GM12878 (cell line): ENCODE data around the gene CHRNA9. TPM values are rescaled to one million over a fixed set of nuclear protein-coding genes. Genes with fewer than 3 reads are reported as not detected.

Source experiments
- BACH1 ChIP-seq: fragments of 450-650 bp; IDR thresholded peaks from 2 replicates; pipeline ENCODE4 v1.6.1; 2017; ENCODE audit warnings: mild to moderate bottlenecking, borderline replicate concordance
- FOS ChIP-seq: IDR thresholded peaks from 3 replicates; pipeline ENCODE4 v1.6.1; 2011; ENCODE audit warnings: borderline replicate concordance; ENCODE audit not compliant: insufficient read length; ENCODE audit errors: extremely low read depth
- GATAD2B ChIP-seq: fragments of 450-650 bp; conservative IDR thresholded peaks from 2 replicates; pipeline ENCODE4 v1.6.1; 2017; ENCODE audit warnings: low read depth, mild to moderate bottlenecking, moderate library complexity
- MLLT1 ChIP-seq: fragments of 450-650 bp; IDR thresholded peaks from 2 replicates; pipeline ENCODE4 v1.6.1; 2016; ENCODE audit warnings: mild to moderate bottlenecking
- NR2C2 ChIP-seq: IDR thresholded peaks from 2 replicates; pipeline ENCODE4 v1.6.1; 2011; ENCODE audit warnings: borderline replicate concordance, low read depth; ENCODE audit not compliant: control insufficient read depth, insufficient read length
- NR2F1 ChIP-seq: fragments of 450-650 bp; conservative IDR thresholded peaks from 2 replicates; pipeline ENCODE4 v1.6.1; 2017; ENCODE audit warnings: mild to moderate bottlenecking
- NRF1 ChIP-seq: conservative IDR thresholded peaks from 2 replicates; pipeline ENCODE4 v1.6.1; 2011; ENCODE audit warnings: mild to moderate bottlenecking, low read depth, low read length, improper control_type of control experiment
- PKNOX1 ChIP-seq: fragments of 450-650 bp; IDR thresholded peaks from 2 replicates; pipeline ENCODE4 v1.6.1; 2016; ENCODE audit warnings: mild to moderate bottlenecking
- POLR2AphosphoS5 ChIP-seq: IDR thresholded peaks from 2 replicates; pipeline ENCODE4 v1.6.1; 2011; ENCODE audit warnings: mild to moderate bottlenecking, low read length, inconsistent platforms
- SMARCA5 ChIP-seq: fragments of 450-650 bp; IDR thresholded peaks from 2 replicates; pipeline ENCODE4 v1.6.1; 2017; ENCODE audit warnings: mild to moderate bottlenecking
- SUZ12 ChIP-seq: fragments of 200-600 bp; sonication (generic); IDR thresholded peaks from one replicate; pipeline ENCODE4 v1.6.1; 2018; ENCODE audit warnings: antibody characterized with exemption, mild to moderate bottlenecking; ENCODE audit not compliant: unreplicated experiment
- TCF12 ChIP-seq: IDR thresholded peaks from 2 replicates; pipeline ENCODE4 v1.6.1; 2011; ENCODE audit warnings: low read depth, mild to moderate bottlenecking, low read length
- YY1 ChIP-seq: IDR thresholded peaks from 2 replicates; pipeline ENCODE4 v1.6.1; 2011; ENCODE audit warnings: low read depth, mild to moderate bottlenecking, low read length
- polyA plus RNA-seq, 11 experiments: library from polyadenylated mRNA; depleted of rRNA in 4 of 11; unstranded in 6 of 11; stranded (reverse) in 5 of 11; fragments of >200 nt; fragmentation: Nextera tagmentation in 4 of 11; fragmentation: Illumina TruSeq in 1 of 11; extraction: Ambion mirVana in 4 of 11; extraction: Trizol in 1 of 11; gene quantifications; 1 replicate in 1 of 11; 2 replicates in 10 of 11; pipeline versions ENCODE4 v1.2.1 to v1.2.3, GENCODE V29; 2011 to 2016; ENCODE audit warnings: inconsistent platforms in 2 of 11, missing spikeins in 2 of 11, low read depth in 1 of 11
- total RNA-seq, 4 experiments: library from RNA; depleted of rRNA in 3 of 4; stranded (reverse); fragments of >200 nt in 3 of 4; fragmentation: Illumina TruSeq in 1 of 4; extraction: Trizol in 1 of 4; gene quantifications; 2 replicates each; pipeline versions ENCODE4 v1.2.1 to v1.2.3, GENCODE V29; 2013 to 2021
- TF ChIP-seq, protein P1 (sequence below): fragments of 450-650 bp; IDR thresholded peaks from 2 replicates; pipeline ENCODE4 v1.6.1; 2017; ENCODE audit warnings: antibody characterized with exemption, mild to moderate bottlenecking, moderate library complexity
- TF ChIP-seq, protein P2 (sequence below): fragments of 450-650 bp; IDR thresholded peaks from 2 replicates; pipeline ENCODE4 v1.6.1; 2016; ENCODE audit warnings: mild to moderate bottlenecking, moderate library complexity, borderline replicate concordance
- TF ChIP-seq, protein P3 (sequence below): fragments of 450-650 bp; IDR thresholded peaks from 2 replicates; pipeline ENCODE4 v1.6.1; 2018; ENCODE audit warnings: borderline replicate concordance, mild to moderate bottlenecking; ENCODE audit not compliant: partially characterized antibody

The CHRNA9 gene
- total and polyA plus RNA-seq, 10 of the 15 experiments (the other 5 are each of a cell fraction or from before 2014, with no cell fraction given) = 0.05 to 0.09 (median 0.08) TPM; not detected in 7

GRCh38 chr4:40307627-40308497, 27.3 kb upstream of the CHRNA9 start (continued):
- TF ChIP-seq, protein P1, sequence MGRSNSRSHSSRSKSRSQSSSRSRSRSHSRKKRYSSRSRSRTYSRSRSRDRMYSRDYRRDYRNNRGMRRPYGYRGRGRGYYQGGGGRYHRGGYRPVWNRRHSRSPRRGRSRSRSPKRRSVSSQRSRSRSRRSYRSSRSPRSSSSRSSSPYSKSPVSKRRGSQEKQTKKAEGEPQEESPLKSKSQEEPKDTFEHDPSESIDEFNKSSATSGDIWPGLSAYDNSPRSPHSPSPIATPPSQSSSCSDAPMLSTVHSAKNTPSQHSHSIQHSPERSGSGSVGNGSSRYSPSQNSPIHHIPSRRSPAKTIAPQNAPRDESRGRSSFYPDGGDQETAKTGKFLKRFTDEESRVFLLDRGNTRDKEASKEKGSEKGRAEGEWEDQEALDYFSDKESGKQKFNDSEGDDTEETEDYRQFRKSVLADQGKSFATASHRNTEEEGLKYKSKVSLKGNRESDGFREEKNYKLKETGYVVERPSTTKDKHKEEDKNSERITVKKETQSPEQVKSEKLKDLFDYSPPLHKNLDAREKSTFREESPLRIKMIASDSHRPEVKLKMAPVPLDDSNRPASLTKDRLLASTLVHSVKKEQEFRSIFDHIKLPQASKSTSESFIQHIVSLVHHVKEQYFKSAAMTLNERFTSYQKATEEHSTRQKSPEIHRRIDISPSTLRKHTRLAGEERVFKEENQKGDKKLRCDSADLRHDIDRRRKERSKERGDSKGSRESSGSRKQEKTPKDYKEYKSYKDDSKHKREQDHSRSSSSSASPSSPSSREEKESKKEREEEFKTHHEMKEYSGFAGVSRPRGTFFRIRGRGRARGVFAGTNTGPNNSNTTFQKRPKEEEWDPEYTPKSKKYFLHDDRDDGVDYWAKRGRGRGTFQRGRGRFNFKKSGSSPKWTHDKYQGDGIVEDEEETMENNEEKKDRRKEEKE = no peak
- TF ChIP-seq, protein P2, sequence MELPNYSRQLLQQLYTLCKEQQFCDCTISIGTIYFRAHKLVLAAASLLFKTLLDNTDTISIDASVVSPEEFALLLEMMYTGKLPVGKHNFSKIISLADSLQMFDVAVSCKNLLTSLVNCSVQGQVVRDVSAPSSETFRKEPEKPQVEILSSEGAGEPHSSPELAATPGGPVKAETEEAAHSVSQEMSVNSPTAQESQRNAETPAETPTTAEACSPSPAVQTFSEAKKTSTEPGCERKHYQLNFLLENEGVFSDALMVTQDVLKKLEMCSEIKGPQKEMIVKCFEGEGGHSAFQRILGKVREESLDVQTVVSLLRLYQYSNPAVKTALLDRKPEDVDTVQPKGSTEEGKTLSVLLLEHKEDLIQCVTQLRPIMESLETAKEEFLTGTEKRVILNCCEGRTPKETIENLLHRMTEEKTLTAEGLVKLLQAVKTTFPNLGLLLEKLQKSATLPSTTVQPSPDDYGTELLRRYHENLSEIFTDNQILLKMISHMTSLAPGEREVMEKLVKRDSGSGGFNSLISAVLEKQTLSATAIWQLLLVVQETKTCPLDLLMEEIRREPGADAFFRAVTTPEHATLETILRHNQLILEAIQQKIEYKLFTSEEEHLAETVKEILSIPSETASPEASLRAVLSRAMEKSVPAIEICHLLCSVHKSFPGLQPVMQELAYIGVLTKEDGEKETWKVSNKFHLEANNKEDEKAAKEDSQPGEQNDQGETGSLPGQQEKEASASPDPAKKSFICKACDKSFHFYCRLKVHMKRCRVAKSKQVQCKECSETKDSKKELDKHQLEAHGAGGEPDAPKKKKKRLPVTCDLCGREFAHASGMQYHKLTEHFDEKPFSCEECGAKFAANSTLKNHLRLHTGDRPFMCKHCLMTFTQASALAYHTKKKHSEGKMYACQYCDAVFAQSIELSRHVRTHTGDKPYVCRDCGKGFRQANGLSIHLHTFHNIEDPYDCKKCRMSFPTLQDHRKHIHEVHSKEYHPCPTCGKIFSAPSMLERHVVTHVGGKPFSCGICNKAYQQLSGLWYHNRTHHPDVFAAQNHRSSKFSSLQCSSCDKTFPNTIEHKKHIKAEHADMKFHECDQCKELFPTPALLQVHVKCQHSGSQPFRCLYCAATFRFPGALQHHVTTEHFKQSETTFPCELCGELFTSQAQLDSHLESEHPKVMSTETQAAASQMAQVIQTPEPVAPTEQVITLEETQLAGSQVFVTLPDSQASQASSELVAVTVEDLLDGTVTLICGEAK = no peak
- TF ChIP-seq MLLT1 = peak; percentile 77
- TF ChIP-seq, protein P3, sequence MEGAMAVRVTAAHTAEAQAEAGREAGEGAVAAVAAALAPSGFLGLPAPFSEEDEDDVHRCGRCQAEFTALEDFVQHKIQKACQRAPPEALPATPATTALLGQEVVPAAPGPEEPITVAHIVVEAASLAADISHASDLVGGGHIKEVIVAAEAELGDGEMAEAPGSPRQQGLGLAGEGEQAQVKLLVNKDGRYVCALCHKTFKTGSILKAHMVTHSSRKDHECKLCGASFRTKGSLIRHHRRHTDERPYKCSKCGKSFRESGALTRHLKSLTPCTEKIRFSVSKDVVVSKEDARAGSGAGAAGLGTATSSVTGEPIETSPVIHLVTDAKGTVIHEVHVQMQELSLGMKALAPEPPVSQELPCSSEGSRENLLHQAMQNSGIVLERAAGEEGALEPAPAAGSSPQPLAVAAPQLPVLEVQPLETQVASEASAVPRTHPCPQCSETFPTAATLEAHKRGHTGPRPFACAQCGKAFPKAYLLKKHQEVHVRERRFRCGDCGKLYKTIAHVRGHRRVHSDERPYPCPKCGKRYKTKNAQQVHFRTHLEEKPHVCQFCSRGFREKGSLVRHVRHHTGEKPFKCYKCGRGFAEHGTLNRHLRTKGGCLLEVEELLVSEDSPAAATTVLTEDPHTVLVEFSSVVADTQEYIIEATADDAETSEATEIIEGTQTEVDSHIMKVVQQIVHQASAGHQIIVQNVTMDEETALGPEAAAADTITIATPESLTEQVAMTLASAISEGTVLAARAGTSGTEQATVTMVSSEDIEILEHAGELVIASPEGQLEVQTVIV = no peak
- 0 out of 2 replicates have a peak, but pooled peaks have one; percentile 7 for TF ChIP-seq BACH1
- TF ChIP-seq NR2F1 = peak; percentile 80
- 0 out of 2 replicates have a peak, but pooled peaks have one; percentile 9 for TF ChIP-seq TCF12
- no peak; the same call in 1 of the 2 replicates for TF ChIP-seq SMARCA5
- no peak for TF ChIP-seq NRF1
- no peak for TF ChIP-seq FOS
- no peak for TF ChIP-seq PKNOX1
- no peak for TF ChIP-seq NR2C2
- TF ChIP-seq POLR2AphosphoS5 = peak; percentile 64
- TF ChIP-seq GATAD2B = peak; percentile 83; the same call in 1 of the 2 replicates
- no peak for TF ChIP-seq YY1
- TF ChIP-seq SUZ12 = no peak
